GM20000 (cell line): Measurements from ENCODE around the gene CISH.

Experiments
- DNase-seq: peaks from one replicate; pipeline ENCODE4 v3.0.0; 2012; ENCODE audit warnings: low spot score
- TF ChIP-seq, protein P1 (sequence below): IDR thresholded peaks from 2 replicates; pipeline ENCODE4 v1.5.1; 2012; ENCODE audit warnings: mild to moderate bottlenecking, control low read depth; ENCODE audit errors: extremely low read depth, missing control alignments

The CISH gene

DNA sequence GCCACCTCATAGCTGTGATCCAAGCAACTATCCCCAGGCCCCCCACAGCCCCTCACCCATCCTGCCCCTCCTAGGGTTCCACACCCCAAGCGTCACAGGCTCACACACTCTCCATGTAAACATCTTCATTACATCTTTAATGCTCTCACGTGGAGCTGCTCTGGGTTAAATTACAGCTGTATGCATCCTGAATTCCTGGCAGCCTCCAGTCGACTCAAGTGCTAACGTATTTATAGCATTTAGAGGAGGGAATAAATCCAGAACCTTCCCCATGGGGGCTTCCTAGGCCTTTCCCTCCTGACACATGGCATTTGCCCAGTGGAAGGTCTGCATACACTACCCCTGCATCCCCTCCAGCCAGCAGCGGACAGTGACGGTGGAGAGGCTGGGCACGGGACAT, 53.7 kb downstream of the CISH start:
- DNase-seq = no peak
- TF ChIP-seq, protein P1, sequence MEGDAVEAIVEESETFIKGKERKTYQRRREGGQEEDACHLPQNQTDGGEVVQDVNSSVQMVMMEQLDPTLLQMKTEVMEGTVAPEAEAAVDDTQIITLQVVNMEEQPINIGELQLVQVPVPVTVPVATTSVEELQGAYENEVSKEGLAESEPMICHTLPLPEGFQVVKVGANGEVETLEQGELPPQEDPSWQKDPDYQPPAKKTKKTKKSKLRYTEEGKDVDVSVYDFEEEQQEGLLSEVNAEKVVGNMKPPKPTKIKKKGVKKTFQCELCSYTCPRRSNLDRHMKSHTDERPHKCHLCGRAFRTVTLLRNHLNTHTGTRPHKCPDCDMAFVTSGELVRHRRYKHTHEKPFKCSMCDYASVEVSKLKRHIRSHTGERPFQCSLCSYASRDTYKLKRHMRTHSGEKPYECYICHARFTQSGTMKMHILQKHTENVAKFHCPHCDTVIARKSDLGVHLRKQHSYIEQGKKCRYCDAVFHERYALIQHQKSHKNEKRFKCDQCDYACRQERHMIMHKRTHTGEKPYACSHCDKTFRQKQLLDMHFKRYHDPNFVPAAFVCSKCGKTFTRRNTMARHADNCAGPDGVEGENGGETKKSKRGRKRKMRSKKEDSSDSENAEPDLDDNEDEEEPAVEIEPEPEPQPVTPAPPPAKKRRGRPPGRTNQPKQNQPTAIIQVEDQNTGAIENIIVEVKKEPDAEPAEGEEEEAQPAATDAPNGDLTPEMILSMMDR = no peak

DNA sequence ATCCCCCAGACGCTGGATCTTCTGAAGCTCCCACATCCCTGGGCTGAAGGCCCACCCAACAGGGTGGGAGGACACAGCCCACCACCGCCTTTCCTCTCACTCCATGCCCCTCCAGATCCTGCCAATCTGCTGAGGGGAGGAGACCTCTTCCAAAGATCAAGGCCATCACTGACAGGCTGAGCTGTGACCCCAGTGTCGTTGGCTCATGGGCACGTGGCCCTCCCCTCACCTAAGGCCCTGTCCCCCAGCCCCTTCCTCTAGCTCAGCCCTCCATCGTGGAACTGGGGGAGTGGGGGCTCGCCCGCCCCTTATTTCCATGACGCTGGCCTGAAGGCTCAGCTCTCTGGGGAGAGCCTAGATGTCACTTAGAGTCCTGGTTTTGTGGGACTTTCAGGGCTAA, 54.5 kb downstream of the CISH start:
- no peak for DNase-seq
- TF ChIP-seq, protein P1 = no peak
